Ectodermal cell (in vitro differentiated cells): ENCODE data around the gene RCOR2.

ENCODE experiments used
- H3K27ac ChIP-seq: 2 replicates; pipeline ENCODE4 v1.7.0; 2013; ENCODE audit warnings: mild to moderate bottlenecking, low read depth, low read length; ENCODE audit not compliant: insufficient read depth, poor library complexity, severe bottlenecking
- H3K27me3 ChIP-seq: 2 replicates; pipeline ENCODE4 v1.7.0; 2013; ENCODE audit warnings: mild to moderate bottlenecking, low read length; ENCODE audit not compliant: insufficient read depth, control insufficient read depth, poor library complexity, severe bottlenecking
- H3K36me3 ChIP-seq: one replicate; pipeline ENCODE4 v1.7.0; 2013; ENCODE audit warnings: low read length; ENCODE audit not compliant: control insufficient read depth, insufficient read depth
- H3K4me1 ChIP-seq: one replicate; pipeline ENCODE4 v1.7.0; 2013; ENCODE audit warnings: low read length; ENCODE audit not compliant: control insufficient read depth, insufficient read depth
- H3K4me3 ChIP-seq: 2 replicates; pipeline ENCODE4 v1.7.0; 2013; ENCODE audit warnings: low read depth, low read length, control low read depth; ENCODE audit not compliant: insufficient read depth
- H3K9me3 ChIP-seq: 2 replicates; pipeline ENCODE4 v1.7.0; 2013; ENCODE audit warnings: mild to moderate bottlenecking, low read length, moderate library complexity; ENCODE audit not compliant: control insufficient read depth
- WGBS, 2 experiments: methylation state at CpG; one replicate each; pipeline ENCODE4 v1.1.7; 2013; ENCODE audit warnings: missing lambda C conversion rate in 2 of 2; 5-methylcytosine and 5-hydroxymethylcytosine counted together

The RCOR2 gene

GRCh38 chr11:63879598-63880402, 37.2 kb downstream of the RCOR2 start:
- no peaks in the 10 kb centered on the region for H3K9me3 ChIP-seq
- no peak overlapping the region for H3K4me3 ChIP-seq
- 23 to 52% methylated on average over 2 of the region's 2 CpGs for WGBS, 2 experiments
- H3K27ac ChIP-seq: peak overlapping the region; percentile 11
- no peaks in the 10 kb centered on the region for H3K36me3 ChIP-seq
- peaks cover 19% of the 10 kb centered on the region for H3K4me1 ChIP-seq
- no peaks in the 10 kb centered on the region for H3K27me3 ChIP-seq

DNA sequence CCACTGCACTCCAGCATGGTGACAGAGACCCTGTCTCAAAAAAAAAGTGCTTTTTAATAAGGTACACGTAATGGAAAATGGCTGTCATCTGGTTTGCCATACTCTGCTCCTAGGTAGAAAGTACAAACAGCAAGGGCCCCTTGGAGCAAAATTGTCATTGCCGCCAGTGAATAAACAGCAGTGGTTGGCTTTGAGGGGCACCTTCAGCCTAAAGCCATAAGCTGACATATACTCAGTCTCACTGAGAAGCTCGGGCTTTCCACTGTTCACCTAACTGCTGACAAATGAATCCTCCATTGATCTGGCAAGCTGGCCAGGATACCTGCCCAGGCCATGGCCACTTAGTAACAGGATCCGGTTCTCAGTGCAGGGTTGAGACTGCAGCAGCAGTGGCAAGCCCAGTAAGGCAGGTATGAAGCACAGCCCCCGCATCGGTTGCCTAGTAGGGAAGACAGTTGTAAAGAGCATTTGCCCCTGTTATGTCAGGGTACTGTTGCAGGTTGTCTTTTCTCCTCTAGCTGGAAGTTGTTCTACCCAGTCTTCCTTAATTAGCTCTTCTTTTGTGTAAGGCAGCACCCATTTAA, 39.2 kb downstream of the RCOR2 start:
- Histone ChIP-seq H3K4me1 (peaks cover 18% of the 10 kb centered on the region), H3K27ac (no peak overlapping the region), H3K27me3 (no peaks in the 10 kb centered on the region), H3K4me3 (no peak overlapping the region), H3K9me3 (no peaks in the 10 kb centered on the region), H3K36me3 (no peaks in the 10 kb centered on the region)
- WGBS, 2 experiments: 95% methylated on average over 6 of the region's 6 CpGs

DNA sequence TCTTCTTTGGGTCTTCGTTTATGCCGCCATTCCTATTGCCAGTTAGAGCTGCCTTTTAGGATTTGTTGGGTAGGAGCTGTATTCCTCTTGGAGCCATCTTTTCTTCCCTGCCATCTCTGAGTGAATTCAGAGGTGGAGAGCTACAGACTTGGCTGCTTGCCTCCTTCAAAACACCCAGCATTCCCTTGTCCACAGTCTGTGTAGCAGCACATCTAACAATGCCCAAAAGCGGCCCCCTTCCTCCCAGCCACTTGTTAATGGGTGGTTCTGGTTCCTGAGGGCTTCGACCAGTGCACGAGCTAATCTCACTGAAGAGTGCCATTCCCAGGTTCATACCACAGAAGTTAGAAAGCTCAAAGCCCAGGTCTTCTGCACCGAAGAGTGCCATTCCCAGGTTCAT, 40.3 kb downstream of the RCOR2 start:
- WGBS, 2 experiments: 90 to 96% methylated on average over 6 of the region's 6 CpGs
- Histone ChIP-seq H3K27me3 (no peaks in the 10 kb centered on the region), H3K36me3 (no peaks in the 10 kb centered on the region), H3K4me3 (no peak overlapping the region), H3K9me3 (no peaks in the 10 kb centered on the region), H3K27ac (no peak overlapping the region), H3K4me1 (peaks cover 24% of the 10 kb centered on the region)

DNA sequence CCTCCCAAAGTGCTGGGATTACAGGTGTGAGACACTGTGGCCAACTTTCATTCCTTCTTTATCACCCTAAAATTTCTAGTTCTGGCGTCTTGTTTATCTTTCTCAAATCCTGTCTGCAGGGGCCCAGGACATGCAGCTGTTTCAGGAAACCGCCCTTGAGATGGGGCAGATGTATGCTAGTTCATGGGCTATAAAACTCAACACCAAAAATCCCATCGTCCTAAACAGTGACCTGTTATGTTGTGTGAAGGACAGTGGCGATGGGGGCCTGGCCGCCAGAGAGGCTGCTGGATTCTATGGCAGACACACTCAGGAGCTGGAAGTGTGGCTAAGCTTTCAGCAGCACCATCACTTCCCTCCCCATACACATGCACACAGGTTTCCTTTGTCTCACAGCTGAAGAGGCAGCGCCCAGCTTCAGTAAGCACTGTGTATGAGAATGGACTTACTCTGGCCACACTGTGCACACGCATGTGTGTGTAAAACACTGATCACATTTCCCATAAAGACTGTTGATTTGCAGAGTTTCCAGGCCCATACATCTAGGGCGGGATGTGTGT, 41.4 kb downstream of the RCOR2 start:
- Histone ChIP-seq H3K9me3 (no peaks in the 10 kb centered on the region), H3K4me1 (peaks cover 23% of the 10 kb centered on the region), H3K27me3 (no peaks in the 10 kb centered on the region), H3K36me3 (no peaks in the 10 kb centered on the region), H3K4me3 (no peak overlapping the region), H3K27ac (no peak overlapping the region)
- WGBS, 2 experiments: 93 to 96% methylated on average over 6 to 8 of the region's 8 CpGs

DNA sequence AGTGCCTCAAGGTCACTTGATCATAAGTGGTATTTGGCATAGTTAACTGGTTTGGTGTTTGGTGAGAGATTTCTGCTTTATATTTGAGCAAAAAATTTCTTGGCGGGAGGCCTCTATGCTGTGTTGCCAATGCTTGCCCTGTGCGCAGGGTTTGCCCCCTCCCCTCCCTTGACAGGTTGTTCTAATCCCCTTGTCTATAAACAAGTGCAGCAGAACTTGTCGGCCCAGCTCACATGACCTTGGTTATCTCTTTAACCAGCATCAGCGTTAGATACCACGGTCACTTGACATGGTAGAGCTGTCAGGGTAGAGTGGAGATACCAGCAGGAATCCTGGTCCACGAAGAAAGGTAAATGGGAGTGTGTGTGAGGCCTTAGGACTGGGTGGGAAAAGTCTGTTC, 42.5 kb downstream of the RCOR2 start:
- no peaks in the 10 kb centered on the region for H3K9me3 ChIP-seq
- H3K4me1 ChIP-seq: peaks cover 13% of the 10 kb centered on the region
- H3K27ac ChIP-seq: no peak overlapping the region
- 95 to 97% methylated on average over 6 of the region's 6 CpGs for whole genome bisulfite sequencing, 2 experiments
- H3K36me3 ChIP-seq: no peaks in the 10 kb centered on the region
- no peak overlapping the region for H3K4me3 ChIP-seq
- H3K27me3 ChIP-seq: no peaks in the 10 kb centered on the region

DNA sequence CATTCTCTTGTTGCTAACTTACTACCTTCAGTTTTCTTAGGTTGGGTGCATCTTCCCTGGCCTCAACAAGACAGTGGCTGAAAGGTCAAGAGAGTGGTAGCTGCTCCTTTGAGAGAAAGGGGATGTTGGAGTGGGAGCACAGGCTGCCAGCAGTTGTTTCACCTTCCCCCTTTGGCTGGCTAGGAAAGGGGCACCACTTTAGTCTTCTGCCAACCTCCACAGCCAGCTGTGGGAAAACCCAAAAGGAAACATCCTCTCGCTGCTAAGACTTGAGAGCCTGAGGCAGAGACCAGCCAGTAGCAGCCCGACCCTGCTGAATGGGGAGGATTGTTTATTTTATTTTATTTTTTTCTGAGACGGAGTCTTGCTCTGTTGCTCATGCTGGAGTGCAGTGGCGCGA, 43.7 kb downstream of the RCOR2 start:
- H3K27ac ChIP-seq: no peak overlapping the region
- H3K36me3 ChIP-seq: no peaks in the 10 kb centered on the region
- no peak overlapping the region for H3K4me3 ChIP-seq
- H3K27me3 ChIP-seq: no peaks in the 10 kb centered on the region
- no peaks in the 10 kb centered on the region for H3K9me3 ChIP-seq
- H3K4me1 ChIP-seq: peaks cover 10% of the 10 kb centered on the region
- 94 to 97% methylated on average over 5 of the region's 5 CpGs for WGBS, 2 experiments

- no peaks in the 10 kb centered on the region for H3K27me3 ChIP-seq
- H3K36me3 ChIP-seq: no peaks in the 10 kb centered on the region
- no peaks in the 10 kb centered on the region for H3K9me3 ChIP-seq
- H3K27ac ChIP-seq: no peak overlapping the region
- 89 to 90% methylated on average over 5 of the region's 5 CpGs for WGBS, 2 experiments
- no peak overlapping the region for H3K4me3 ChIP-seq
- H3K4me1 ChIP-seq: peaks cover 10% of the 10 kb centered on the region
These were observed 44.2 kb downstream of the RCOR2 start for GRCh38 chr11:63872800-63873197.

DNA sequence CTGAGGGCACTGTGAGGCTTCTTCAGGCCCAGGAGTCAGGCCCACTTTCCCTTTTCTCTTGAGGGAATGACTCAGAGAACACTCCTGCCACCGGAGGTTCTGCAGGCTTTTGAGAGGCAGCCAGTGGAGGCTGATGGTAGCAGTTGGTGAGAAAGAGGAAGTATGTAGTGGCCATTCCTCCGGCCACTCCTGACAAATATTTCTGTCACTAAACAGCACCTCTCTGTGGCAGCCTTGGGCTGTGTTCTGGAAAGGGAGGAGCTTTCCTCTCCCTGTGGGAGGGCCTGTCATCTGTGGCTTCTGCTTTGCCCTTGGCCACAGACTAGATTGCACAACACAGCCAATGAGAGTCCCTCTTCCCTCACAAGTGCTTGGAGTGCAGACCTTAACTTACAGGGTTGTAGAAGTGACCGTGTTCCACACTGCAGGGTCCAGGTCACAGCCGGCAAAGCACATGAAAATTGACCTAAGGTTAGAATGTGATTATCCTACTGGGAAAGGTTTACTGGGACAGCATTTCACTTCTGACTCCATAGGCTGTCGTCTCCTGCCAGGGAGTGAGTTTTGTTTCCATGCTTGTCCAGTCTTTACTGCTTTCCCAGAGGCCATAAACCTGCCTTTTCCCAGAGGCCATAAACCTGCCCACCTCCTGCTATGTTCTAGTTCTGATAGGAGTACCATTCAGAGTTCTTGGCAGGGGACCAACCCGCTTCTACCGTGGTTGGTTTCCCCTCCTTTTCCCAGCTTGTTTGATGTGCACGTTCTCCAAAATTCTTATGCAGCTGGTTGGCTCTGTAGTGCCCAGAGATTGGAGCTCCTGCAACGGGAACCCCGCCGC, 44.8 kb downstream of the RCOR2 start:
- Histone ChIP-seq H3K9me3 (no peaks in the 10 kb centered on the region), H3K4me3 (no peak overlapping the region), H3K27me3 (no peaks in the 10 kb centered on the region), H3K4me1 (peaks cover 10% of the 10 kb centered on the region), H3K36me3 (no peaks in the 10 kb centered on the region), H3K27ac (no peak overlapping the region)
- 57 to 61% methylated on average over 11 of the region's 11 CpGs for WGBS, 2 experiments

DNA sequence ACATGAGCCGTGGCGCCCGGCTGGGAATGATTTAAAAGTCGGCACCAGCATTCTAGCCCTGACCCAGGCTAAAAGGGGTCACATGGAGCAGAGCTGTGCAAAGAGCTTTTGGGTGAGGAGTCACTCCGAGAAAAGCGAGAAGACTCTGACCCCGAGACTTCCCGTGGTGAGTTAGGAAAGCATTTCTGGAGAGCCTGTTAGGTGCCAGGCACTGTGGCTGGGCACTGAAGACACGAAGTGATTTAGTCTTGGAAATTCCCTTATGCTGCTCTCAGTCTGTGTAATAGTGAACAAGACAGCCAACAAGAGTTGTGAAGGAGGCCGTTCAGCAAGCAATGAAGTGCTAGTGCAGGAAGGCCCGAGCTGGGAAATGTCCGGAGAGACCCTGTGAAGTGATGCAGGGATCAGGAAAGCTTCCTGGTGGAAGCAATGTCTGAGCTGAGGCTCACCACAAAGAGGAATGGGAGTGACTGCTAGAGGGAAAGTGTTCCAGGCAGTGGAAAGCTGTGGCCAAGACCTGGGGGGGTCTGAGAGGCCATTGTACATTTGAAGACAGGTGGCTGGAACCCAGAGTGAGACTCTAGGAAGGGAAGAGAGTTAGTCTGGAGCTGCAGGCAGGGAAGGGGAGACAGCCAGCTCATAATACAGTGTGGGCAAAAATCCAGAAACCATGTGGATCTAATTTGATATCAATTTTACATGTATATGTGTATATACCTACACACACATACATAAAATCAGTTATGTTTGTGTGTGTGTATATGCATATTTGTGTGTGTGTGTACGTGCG, 46.4 kb downstream of the RCOR2 start:
- Histone ChIP-seq H3K36me3 (no peaks in the 10 kb centered on the region), H3K27me3 (no peaks in the 10 kb centered on the region), H3K4me3 (no peak overlapping the region), H3K27ac (no peak overlapping the region), H3K4me1 (peaks cover 10% of the 10 kb centered on the region), H3K9me3 (no peaks in the 10 kb centered on the region)
- WGBS, 2 experiments: 93 to 95% methylated on average over 14 of the region's 14 CpGs
